ENCODE results near the gene TAS2R39.

DNA sequence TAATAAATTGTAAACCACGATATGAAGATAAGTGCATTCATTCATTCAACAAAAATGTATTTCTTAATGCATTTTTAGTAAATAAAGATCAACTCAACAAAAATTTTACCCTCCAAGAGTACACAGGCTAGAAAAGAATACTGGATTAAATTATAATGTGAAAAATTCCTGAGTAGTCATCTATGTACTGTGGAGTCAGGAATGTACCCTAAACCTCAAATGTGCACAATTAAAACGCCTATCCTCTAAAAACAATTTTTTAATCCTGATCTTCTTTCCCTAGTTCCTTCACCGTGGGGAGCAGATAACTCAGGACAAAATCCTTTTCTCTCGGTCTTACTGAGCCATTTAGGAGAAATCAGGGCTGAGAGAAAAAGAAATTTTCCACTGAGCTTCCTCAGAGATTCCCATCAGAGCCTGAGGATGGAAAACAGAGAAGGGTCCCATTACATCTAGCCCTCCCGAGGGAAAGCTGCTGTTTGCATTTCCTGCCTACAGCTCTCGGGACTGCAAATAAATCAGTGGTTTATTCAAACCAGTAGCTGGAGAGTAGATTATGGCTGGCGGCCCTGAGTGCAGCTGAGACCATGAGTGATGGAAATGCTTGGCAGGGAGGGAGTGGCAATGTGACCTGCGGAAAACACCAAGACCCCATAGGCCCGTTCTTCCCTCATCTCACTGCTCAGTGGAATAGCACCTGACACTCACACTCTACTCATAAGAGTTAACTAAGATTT lies 46.0 kb downstream of the TAS2R39 start:
- TF ChIP-seq, protein P1, sequence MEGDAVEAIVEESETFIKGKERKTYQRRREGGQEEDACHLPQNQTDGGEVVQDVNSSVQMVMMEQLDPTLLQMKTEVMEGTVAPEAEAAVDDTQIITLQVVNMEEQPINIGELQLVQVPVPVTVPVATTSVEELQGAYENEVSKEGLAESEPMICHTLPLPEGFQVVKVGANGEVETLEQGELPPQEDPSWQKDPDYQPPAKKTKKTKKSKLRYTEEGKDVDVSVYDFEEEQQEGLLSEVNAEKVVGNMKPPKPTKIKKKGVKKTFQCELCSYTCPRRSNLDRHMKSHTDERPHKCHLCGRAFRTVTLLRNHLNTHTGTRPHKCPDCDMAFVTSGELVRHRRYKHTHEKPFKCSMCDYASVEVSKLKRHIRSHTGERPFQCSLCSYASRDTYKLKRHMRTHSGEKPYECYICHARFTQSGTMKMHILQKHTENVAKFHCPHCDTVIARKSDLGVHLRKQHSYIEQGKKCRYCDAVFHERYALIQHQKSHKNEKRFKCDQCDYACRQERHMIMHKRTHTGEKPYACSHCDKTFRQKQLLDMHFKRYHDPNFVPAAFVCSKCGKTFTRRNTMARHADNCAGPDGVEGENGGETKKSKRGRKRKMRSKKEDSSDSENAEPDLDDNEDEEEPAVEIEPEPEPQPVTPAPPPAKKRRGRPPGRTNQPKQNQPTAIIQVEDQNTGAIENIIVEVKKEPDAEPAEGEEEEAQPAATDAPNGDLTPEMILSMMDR (IDR thresholded peaks at IDR 0.05), result no peak
- no peak for TF ChIP-seq ZFX (IDR thresholded peaks at IDR 0.05; ENCODE audit: borderline replicate concordance)

Data from 22Rv1 (cell line).